DMS114 treated with DMSO at 0.1 percent for 48 hours (cell line): ENCODE measurements around the gene MXRA8.
"Not testable (repeated sequence)": the region's sequence is repeated elsewhere in the genome, so short reads cannot be mapped to it uniquely, and the experiment has no call there.

ENCODE experiments used
- DNase-seq: peaks from one replicate; lab custom pipeline; 2025; ENCODE audit not compliant: unreplicated experiment; lab: John Stamatoyannopoulos, UW

MXRA8 gene

GRCh38 chr1:1324084-1324523 lies 34.3 kb downstream of the MXRA8 start:
- no peak for DNase-seq

GRCh38 chr1:1322952-1323351 lies 35.4 kb downstream of the MXRA8 start:
- DNase-seq: no peak

- no peak for DNase-seq
Measured at GRCh38 chr1:1322418-1322817, 35.9 kb downstream of the MXRA8 start.

- DNase-seq: no peak
Measured at GRCh38 chr1:1321477-1321876, 36.9 kb downstream of the MXRA8 start.

GRCh38 chr1:1320666-1321448 lies 37.5 kb downstream of the MXRA8 start:
- no peak for DNase-seq

- no peak for DNase-seq
Measured at GRCh38 chr1:1319646-1319941, 38.8 kb downstream of the MXRA8 start.

GRCh38 chr1:1318777-1319645 lies 39.3 kb downstream of the MXRA8 start:
- DNase-seq: no peak

GRCh38 chr1:1318131-1318652 lies 40.2 kb downstream of the MXRA8 start:
- DNase-seq: no peak

- no peak for DNase-seq
Measured at GRCh38 chr1:1317420-1317819, 40.9 kb downstream of the MXRA8 start.

- not testable (repeated sequence) for DNase-seq
Measured at GRCh38 chr1:1316199-1316598, 42.2 kb downstream of the MXRA8 start.

- DNase-seq: no peak
Measured at GRCh38 chr1:1315435-1315954, 42.9 kb downstream of the MXRA8 start.

- DNase-seq: no peak
Measured at GRCh38 chr1:1314678-1315335, 43.5 kb downstream of the MXRA8 start.

GRCh38 chr1:1314237-1314586 lies 44.1 kb downstream of the MXRA8 start:
- DNase-seq: no peak

GRCh38 chr1:1313500-1314236 lies 44.7 kb downstream of the MXRA8 start:
- no peak for DNase-seq

- DNase-seq: no peak
Measured at GRCh38 chr1:1312450-1313314, 45.7 kb downstream of the MXRA8 start.

GRCh38 chr1:1311107-1312104 lies 46.9 kb downstream of the MXRA8 start:
- no peak for DNase-seq

- no peak for DNase-seq
Measured at GRCh38 chr1:1310476-1311053, 47.8 kb downstream of the MXRA8 start.

- no peak for DNase-seq
Measured at GRCh38 chr1:1310109-1310385, 48.3 kb downstream of the MXRA8 start.
